Activated T-cell treated with anti-CD3 and anti-CD28 coated beads, Interleukin-2, amount 50 U/mL, for 24 hours (primary cell): ENCODE results near the gene MYO5B.

ENCODE experiments used
- DNase-seq: peaks from one replicate; pipeline ENCODE4 v3.0.0-alpha.2; 2020
- H3K27ac Mint-ChIP-seq: 2 replicates; pipeline ENCODE4 v1.8.0; 2020; ENCODE audit warnings: mild to moderate bottlenecking, mixed read lengths
- H3K27me3 Mint-ChIP-seq: 2 replicates; pipeline ENCODE4 v1.8.0; 2020; ENCODE audit warnings: mixed read lengths
- H3K36me3 Mint-ChIP-seq: 2 replicates; pipeline ENCODE4 v1.8.0; 2020; ENCODE audit warnings: low read depth, mixed read lengths
- H3K4me1 Mint-ChIP-seq: 2 replicates; pipeline ENCODE4 v1.8.0; 2020; ENCODE audit warnings: low read depth, mixed read lengths
- H3K4me3 Mint-ChIP-seq: 2 replicates; pipeline ENCODE4 v1.8.0; 2020; ENCODE audit warnings: mild to moderate bottlenecking, moderate library complexity, mixed read lengths
- H3K9me3 Mint-ChIP-seq: 2 replicates; pipeline ENCODE4 v1.8.0; 2020; ENCODE audit warnings: mixed read lengths

Gene MYO5B

GRCh38 chr18:49966090-49966489 lies 228.9 kb downstream of the MYO5B start:
- H3K36me3 Mint-ChIP-seq = no peaks in the 10 kb centered on the region
- no peak overlapping the region for H3K27ac Mint-ChIP-seq
- no peak overlapping the region for H3K4me3 Mint-ChIP-seq
- peaks cover 8% of the 10 kb centered on the region for H3K27me3 Mint-ChIP-seq
- DNase-seq = no peak
- no peaks in the 10 kb centered on the region for H3K9me3 Mint-ChIP-seq
- peaks cover 13% of the 10 kb centered on the region for H3K4me1 Mint-ChIP-seq

- Mint-ChIP-seq H3K27ac (no peak overlapping the region), H3K27me3 (peaks cover 12% of the 10 kb centered on the region), H3K9me3 (no peaks in the 10 kb centered on the region), H3K36me3 (no peaks in the 10 kb centered on the region), H3K4me1 (peaks cover 40% of the 10 kb centered on the region), H3K4me3 (no peak overlapping the region)
- no peak for DNase-seq
Measured at GRCh38 chr18:49963217-49963616, 231.7 kb downstream of the MYO5B start.

GRCh38 chr18:49961271-49961670 lies 233.7 kb downstream of the MYO5B start:
- Mint-ChIP-seq H3K9me3 (no peaks in the 10 kb centered on the region), H3K27ac (no peak overlapping the region)

GRCh38 chr18:49960376-49960775 lies 234.6 kb downstream of the MYO5B start:
- no peak for DNase-seq
- Mint-ChIP-seq H3K27ac (no peak overlapping the region), H3K36me3 (no peaks in the 10 kb centered on the region), H3K27me3 (peaks cover 18% of the 10 kb centered on the region), H3K4me3 (no peak overlapping the region), H3K9me3 (no peaks in the 10 kb centered on the region), H3K4me1 (peaks cover 40% of the 10 kb centered on the region)

More at GRCh38 chr18:49961271-49961670, 233.7 kb downstream of the MYO5B start:
- peaks cover 18% of the 10 kb centered on the region for H3K27me3 Mint-ChIP-seq
- no peak for DNase-seq
- H3K4me1 Mint-ChIP-seq = peaks cover 40% of the 10 kb centered on the region
- no peak overlapping the region for H3K4me3 Mint-ChIP-seq
- no peaks in the 10 kb centered on the region for H3K36me3 Mint-ChIP-seq

- no peak for DNase-seq
- H3K36me3 Mint-ChIP-seq = no peaks in the 10 kb centered on the region
- H3K27me3 Mint-ChIP-seq = peaks cover 15% of the 10 kb centered on the region
- no peaks in the 10 kb centered on the region for H3K9me3 Mint-ChIP-seq
- H3K4me1 Mint-ChIP-seq = peaks cover 40% of the 10 kb centered on the region
- H3K4me3 Mint-ChIP-seq = no peak overlapping the region
- no peak overlapping the region for H3K27ac Mint-ChIP-seq
Measured at GRCh38 chr18:49959176-49959575, 235.8 kb downstream of the MYO5B start.

- Mint-ChIP-seq H3K27ac (no peak overlapping the region), H3K36me3 (no peaks in the 10 kb centered on the region), H3K4me3 (no peak overlapping the region), H3K4me1 (peaks cover 39% of the 10 kb centered on the region), H3K27me3 (peaks cover 18% of the 10 kb centered on the region), H3K9me3 (no peaks in the 10 kb centered on the region)
- DNase-seq = no peak
Measured at GRCh38 chr18:49955263-49955662, 239.7 kb downstream of the MYO5B start.

- Mint-ChIP-seq H3K27ac (no peak overlapping the region), H3K27me3 (peaks cover 15% of the 10 kb centered on the region), H3K36me3 (no peaks in the 10 kb centered on the region), H3K4me3 (no peak overlapping the region), H3K9me3 (no peaks in the 10 kb centered on the region), H3K4me1 (peaks cover 32% of the 10 kb centered on the region)
- DNase-seq = no peak
Measured at GRCh38 chr18:49953391-49953790, 241.6 kb downstream of the MYO5B start.

GRCh38 chr18:49949951-49950395 lies 245.0 kb downstream of the MYO5B start:
- no peak for DNase-seq
- no peaks in the 10 kb centered on the region for H3K36me3 Mint-ChIP-seq
- peaks cover 33% of the 10 kb centered on the region for H3K4me1 Mint-ChIP-seq
- H3K27ac Mint-ChIP-seq = peak overlapping the region; percentile 3
- no peak overlapping the region for H3K4me3 Mint-ChIP-seq
- H3K27me3 Mint-ChIP-seq = peaks cover 8% of the 10 kb centered on the region
- H3K9me3 Mint-ChIP-seq = no peaks in the 10 kb centered on the region

- peaks cover 37% of the 10 kb centered on the region for H3K4me1 Mint-ChIP-seq
- H3K4me3 Mint-ChIP-seq = no peak overlapping the region
- no peaks in the 10 kb centered on the region for H3K36me3 Mint-ChIP-seq
- H3K27ac Mint-ChIP-seq = no peak overlapping the region
- H3K27me3 Mint-ChIP-seq = peaks cover 5% of the 10 kb centered on the region
- no peak for DNase-seq
- H3K9me3 Mint-ChIP-seq = no peaks in the 10 kb centered on the region
Measured at GRCh38 chr18:49948975-49949374, 246.0 kb downstream of the MYO5B start.

- Mint-ChIP-seq H3K9me3 (no peaks in the 10 kb centered on the region), H3K4me3 (no peak overlapping the region), H3K36me3 (no peaks in the 10 kb centered on the region), H3K27me3 (no peaks in the 10 kb centered on the region), H3K27ac (no peak overlapping the region), H3K4me1 (peaks cover 11% of the 10 kb centered on the region)
- no peak for DNase-seq
Measured at GRCh38 chr18:49944663-49945062, 250.3 kb downstream of the MYO5B start.

GRCh38 chr18:49936821-49937220 lies 258.1 kb downstream of the MYO5B start:
- Mint-ChIP-seq H3K27ac (no peak overlapping the region), H3K9me3 (no peaks in the 10 kb centered on the region), H3K36me3 (no peaks in the 10 kb centered on the region), H3K4me1 (peaks cover 8% of the 10 kb centered on the region), H3K27me3 (no peaks in the 10 kb centered on the region), H3K4me3 (no peak overlapping the region)
- no peak for DNase-seq

GRCh38 chr18:49935215-49935614 lies 259.7 kb downstream of the MYO5B start:
- Mint-ChIP-seq H3K9me3 (no peaks in the 10 kb centered on the region), H3K4me1 (peaks cover 8% of the 10 kb centered on the region), H3K36me3 (no peaks in the 10 kb centered on the region), H3K4me3 (no peak overlapping the region), H3K27me3 (no peaks in the 10 kb centered on the region), H3K27ac (no peak overlapping the region)
- DNase-seq = no peak

GRCh38 chr18:49934457-49934856 lies 260.5 kb downstream of the MYO5B start:
- H3K4me1 Mint-ChIP-seq = peaks cover 8% of the 10 kb centered on the region

GRCh38 chr18:49933530-49934128 lies 261.3 kb downstream of the MYO5B start:
- Mint-ChIP-seq H3K36me3 (no peaks in the 10 kb centered on the region), H3K9me3 (no peaks in the 10 kb centered on the region), H3K4me1 (peaks cover 8% of the 10 kb centered on the region), H3K27ac (peak overlapping the region; percentile 14), H3K27me3 (no peaks in the 10 kb centered on the region), H3K4me3 (no peak overlapping the region)
- DNase-seq = no peak

More at GRCh38 chr18:49934457-49934856, 260.5 kb downstream of the MYO5B start:
- Mint-ChIP-seq H3K27me3 (no peaks in the 10 kb centered on the region), H3K27ac (no peak overlapping the region), H3K9me3 (no peaks in the 10 kb centered on the region), H3K36me3 (no peaks in the 10 kb centered on the region), H3K4me3 (no peak overlapping the region)
- no peak for DNase-seq

GRCh38 chr18:49931760-49932159 lies 263.2 kb downstream of the MYO5B start:
- Mint-ChIP-seq H3K27me3 (peaks cover 3% of the 10 kb centered on the region), H3K36me3 (no peaks in the 10 kb centered on the region), H3K9me3 (no peaks in the 10 kb centered on the region), H3K4me3 (no peak overlapping the region), H3K4me1 (peaks cover 8% of the 10 kb centered on the region), H3K27ac (no peak overlapping the region)
- DNase-seq = no peak

GRCh38 chr18:49931179-49931578 lies 263.8 kb downstream of the MYO5B start:
- H3K4me3 Mint-ChIP-seq = no peak overlapping the region
- no peak for DNase-seq
- no peak overlapping the region for H3K27ac Mint-ChIP-seq
- H3K9me3 Mint-ChIP-seq = no peaks in the 10 kb centered on the region
- H3K36me3 Mint-ChIP-seq = no peaks in the 10 kb centered on the region
- peaks cover 8% of the 10 kb centered on the region for H3K27me3 Mint-ChIP-seq
- peaks cover 8% of the 10 kb centered on the region for H3K4me1 Mint-ChIP-seq
